GM21717 (cell line): Measurements from ENCODE around the gene PHGDH.
"Not testable (repeated sequence)": the region's sequence is repeated elsewhere in the genome, so short reads cannot be mapped to it uniquely, and the experiment has no call there.

ENCODE experiments used
- ATAC-seq: cut with Tn5 transposase; IDR thresholded peaks from one replicate; pipeline ENCODE4 v1.9.1; 2021; ENCODE audit warnings: mild to moderate bottlenecking, moderate library complexity; ENCODE audit not compliant: unreplicated experiment

The PHGDH gene

DNA sequence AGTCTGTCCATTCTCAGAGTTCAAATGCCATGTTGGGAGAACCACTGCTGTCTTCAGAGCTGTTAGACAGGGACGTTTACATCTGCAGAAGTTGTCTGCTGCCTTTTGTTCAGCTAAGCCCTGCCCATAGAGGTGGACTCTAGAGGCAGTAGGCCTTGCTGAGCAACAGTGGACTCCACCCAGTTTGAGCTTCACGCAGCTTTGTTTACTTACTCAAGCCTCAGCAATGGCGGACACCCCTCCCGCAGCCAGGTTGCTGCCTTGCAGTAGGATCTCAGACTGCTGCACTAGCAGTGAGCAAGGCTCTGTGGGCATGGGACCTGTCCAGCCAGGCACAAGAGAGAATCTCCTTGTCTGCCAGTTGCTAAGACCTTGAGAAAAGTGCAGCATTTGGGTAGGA is 14.9 kb upstream of the PHGDH start:
- ATAC-seq, result not testable (repeated sequence)

DNA sequence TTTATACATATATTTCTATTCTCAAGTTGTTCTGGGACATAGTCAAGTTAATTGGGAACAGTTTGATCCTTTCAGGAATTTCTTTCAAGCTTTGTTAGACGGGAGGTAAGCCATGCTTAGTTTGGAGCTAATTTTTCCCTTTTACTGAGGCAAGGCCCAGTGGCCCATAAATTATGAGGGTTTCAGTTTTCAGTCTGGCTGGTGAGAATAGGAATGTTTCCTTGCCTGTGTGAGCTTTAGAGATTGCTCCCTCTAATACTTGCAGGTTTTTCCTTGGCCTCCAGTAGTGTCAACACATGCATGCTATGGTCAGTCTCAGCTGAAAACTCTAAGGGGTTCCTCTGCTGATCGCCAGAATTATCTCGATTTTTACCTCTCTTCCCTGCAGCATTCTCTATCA is 14.1 kb upstream of the PHGDH start:
- no peak for ATAC-seq

DNA sequence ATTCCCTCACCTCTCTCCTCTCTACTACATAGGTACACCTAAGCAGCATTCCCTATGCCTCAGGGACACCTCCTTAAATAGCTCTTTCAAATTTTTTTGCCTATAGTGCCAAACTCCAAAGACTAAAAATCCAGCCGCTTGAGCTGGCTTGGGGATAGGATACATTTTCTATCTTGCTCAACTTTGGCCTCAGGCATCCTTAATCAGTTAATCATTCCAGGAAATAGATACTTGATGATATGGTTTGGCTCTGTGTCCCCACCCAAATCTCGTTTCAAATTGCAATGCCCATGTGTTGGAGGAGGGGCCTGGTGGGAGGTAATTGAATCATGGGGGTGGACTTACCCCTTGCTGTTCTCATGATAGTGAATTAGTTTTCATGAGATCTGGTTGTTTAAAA is 11.4 kb upstream of the PHGDH start:
- ATAC-seq, result no peak

DNA sequence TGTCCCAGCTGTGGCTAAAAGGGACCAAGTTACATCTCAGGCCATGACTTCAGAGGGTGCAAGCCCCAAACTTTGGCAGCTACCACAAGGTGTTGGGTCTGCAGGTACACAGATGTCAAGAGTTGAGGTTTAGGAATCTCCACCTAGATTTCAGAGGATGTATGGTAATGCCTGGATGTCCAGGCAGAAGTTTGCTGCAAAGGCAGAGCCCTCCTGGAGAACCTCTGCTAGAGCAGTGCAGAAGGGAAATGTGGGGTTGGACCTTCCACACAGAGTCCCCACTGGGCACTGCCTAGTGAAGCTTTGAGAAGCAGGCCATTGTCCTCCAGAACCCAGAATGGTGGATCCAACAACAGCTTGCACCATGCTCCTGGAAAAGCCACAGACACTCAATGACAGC is 10.1 kb upstream of the PHGDH start:
- ATAC-seq, result no peak

DNA sequence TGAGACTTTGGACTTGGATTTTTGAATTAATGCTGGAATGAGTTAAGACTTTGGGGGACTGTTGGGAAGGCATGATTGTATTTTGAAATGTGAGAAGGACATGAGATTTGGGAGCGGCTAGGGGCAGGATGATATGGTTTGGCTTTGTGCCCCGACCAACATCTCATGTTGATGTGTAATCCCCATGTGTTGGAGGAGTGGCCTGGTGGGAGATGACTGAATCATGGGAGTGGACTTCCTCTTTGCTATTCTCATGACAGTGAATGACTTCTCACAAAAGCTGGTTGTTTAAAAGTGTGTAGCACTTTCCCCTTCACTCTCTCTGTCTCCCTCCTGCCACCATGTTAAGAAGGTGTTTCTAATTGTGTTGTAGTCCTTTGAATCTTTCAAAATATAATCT is 9.3 kb upstream of the PHGDH start:
- no peak for ATAC-seq

DNA sequence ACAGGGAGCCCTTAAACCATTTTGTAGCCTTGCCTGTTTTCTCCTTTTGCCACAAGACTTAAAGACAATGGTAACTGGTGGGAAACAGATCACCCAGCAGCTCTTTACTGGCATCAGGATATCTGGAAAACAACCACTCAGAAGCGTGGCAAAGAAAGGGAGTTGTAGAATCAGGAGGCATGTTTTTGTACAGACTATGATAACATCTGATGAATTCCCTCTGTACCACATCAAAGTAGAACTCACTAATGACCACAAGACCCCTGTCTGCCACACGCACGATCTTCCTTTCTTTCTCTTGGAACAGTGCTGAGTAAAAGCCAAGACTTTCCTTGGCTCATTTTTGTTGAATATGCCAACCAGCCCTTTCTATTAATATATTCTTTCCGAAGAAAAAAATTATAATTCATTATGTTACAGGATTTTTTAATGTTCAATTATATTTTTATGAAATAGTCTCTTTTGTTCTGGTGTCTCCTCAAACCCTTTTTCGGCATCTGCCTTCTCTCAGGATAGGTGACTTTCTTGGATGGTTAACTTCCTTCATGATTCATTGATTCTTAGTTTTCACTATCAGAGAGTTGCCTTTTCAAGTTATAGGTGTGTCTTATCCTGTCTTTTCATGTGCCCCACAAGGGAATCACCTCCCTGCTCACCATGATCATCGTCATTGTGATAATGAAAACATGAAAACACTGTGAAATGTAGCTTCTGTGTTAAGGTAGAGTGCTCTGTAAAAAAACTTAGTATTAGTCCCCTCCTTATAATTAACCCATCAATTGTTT is 7.9 kb upstream of the PHGDH start:
- no peak for ATAC-seq

DNA sequence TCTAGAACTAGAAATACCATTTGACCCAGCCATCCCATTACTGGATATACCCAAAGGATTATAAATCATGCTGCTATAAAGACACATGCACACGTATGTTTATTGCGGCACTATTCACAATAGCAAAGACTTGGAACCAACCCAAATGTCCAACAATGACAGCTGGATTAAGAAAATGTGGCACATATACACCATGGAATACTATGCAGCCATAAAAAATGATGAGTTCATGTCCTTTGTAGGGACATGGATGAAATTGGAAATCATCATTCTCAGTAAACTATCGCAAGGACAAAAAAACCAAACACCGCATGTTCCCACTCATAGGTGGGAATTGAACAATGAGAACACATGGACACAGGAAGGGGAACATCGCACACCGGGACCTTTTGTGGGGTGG is 5.1 kb upstream of the PHGDH start:
- not testable (repeated sequence) for ATAC-seq

DNA sequence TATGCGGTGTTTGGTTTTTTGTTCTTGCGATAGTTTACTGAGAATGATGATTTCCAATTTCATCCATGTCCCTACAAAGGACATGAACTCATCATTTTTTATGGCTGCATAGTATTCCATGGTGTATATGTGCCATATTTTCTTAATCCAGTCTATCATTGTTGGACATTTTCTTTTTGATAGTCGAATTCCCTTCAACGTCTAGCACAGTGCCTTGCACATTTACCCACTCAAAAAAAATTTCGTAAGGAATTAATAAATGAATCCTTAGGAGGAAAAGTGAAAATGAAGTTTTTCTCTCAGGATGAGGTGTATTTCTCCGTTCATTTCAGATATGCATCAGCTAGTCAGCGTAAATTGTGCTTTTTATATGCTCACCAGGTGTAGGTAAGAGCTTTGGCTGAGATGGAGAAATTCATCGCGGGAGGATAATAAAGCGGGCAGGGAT is 354 bp upstream of the PHGDH start:
- ATAC-seq, result not testable (repeated sequence)

DNA sequence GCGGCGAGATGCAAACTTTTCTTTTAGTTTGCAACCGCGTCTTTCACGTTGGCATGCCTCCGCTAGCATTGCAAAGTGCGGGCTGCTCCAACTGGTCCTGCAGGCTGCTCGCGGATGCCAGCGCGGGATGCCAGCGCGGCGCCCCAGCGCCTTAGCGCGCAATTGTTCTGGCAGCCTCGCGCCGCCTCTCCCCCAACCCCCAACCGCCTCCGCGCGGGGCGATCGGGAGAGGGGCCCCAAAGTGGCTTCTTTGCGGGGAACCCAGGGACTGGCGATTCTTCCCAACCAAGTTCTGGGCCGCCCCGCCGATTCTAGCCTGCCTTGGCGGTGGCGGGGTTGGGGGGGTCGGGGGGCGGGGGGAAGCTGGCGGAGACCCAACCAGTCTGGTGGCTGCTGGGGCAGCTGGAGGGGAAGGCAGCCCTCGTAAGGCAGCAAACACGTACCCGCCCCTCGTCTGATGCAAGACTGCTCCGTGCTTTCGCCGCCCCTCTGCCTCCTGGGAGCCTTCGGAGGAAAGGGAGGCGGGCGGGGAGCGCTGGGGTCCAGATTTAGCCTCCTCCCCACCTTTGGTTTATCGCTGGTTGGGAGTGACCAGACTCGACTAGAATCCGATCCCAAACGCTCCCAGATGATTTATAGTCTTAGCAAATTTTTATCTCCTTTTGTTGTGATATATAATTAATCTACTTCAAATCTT is 756 bp downstream of the PHGDH start:
- no peak for ATAC-seq

DNA sequence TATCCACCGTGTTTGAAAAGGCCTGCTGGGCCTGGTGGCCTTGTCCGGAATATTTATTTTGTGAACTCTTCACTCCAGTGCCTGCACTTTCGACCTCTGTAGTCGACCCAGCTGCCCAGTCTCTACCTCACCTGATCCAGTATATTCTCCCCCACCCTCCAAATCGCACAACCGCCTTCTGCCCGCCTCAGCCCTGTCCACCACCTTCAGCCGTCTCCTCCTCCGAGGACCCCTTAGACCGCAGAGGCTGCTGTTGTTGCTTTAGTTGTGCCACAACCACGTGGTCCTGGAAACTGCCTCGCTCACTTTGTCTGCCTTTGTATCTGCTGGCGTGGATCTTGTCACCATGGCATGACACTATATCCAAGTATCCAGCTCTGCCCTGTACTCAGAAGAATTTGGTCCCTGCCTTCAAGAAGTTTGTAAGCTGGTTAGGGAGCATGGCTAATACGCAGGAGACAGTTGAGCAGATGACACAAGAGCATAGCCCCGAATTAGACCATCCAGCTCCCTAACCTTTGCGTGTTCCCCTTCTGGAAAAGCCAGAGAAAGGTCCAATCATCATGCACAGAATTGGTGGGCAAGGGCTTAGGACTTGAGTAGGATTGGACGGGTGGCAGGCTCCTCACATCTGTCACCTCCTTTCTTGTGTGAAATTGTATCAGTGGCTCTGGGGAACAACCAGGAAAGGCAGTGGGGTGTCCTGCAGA is 1.5 kb downstream of the PHGDH start:
- no peak for ATAC-seq

DNA sequence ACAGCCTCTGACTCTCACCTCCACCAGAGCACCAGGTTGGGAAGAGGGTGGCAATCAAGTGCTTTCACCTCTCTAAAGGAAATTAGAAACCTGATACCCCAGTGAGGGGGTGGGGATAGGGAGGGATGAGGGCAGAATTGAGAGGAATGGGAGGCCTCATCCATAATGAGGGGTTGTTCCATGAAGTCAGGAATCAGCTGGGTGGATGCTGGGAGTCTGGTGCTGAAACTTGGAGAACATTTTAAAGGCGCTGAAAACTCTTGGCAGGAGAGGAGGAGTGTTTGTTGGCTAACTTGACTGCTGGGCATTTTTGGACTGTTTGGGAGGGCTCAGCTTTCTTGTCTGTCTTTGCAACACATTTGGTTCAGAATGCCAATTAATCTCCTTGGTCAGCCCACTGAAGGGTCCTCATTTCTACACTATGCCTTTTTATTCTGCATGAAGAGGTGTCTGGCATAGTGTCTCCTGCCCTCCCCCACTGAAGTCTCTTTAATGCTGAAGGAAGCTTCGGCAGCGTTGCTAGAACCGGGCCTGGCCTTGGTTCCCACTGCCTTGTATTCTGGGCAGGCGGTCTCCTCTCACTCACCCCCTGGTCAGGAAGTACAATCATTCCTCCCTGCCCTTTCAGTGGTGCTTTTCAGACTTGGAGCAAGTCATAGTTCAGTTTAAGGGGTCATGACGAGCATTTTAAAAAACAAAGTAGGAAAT is 2.2 kb downstream of the PHGDH start:
- no peak for ATAC-seq

DNA sequence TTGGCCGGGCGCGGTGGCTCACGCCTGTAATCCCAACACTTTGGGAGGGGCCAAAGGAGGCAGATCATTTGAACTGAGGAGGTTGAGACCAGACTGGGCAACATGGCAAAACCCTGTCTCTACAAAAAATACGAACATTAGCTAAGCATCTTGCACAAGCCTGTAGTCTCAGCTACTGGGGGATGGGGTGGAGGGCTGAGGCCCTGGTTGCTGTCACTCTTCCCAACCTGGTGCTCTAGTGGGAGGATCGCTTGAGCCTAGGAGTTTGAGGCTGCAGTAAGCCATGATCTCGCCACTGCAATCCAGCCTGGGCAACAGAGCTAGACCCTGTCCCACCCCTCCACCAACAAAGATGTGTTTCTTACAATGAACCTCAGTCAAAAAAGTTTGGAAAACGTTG is 2.8 kb downstream of the PHGDH start:
- no peak for ATAC-seq

DNA sequence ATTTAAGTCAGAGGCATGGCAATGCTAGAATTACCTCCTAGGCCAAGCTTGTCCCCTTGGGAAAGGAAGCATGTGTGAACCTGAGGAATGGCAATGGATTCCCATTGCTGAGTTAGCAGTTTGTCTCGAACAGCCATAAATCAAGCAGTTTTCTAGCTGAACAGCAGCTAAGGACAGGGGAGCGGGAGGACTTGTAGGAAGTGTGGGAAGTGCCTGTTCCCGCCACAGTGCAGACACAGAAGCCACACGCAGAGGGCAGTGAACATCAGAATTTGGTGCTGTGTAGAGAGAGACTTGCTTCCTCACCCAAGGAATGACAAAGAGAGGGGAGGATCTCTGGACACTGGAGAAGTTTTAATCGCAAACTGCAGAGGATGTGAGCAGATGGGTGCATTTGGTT is 3.8 kb downstream of the PHGDH start:
- ATAC-seq, result no peak

DNA sequence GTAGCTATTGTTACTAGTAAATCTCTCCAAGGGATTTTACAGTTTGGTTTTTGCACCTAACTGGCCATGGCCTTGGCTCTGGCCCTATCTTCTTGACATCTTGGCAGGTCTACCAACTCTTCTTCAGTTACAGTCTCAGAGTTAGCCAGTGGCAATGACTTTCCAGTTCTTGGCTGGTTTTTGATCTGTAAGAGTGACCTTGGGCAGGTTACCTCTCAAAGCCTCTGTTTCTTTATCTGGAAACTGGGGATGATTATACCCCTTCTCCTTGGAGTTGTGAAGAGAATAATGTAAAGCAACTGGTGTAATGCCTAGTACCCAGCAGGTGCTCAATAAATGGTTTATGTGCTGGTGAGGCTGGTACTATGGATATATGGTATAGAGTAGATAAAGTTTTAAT is 6.7 kb downstream of the PHGDH start:
- ATAC-seq, result no peak

DNA sequence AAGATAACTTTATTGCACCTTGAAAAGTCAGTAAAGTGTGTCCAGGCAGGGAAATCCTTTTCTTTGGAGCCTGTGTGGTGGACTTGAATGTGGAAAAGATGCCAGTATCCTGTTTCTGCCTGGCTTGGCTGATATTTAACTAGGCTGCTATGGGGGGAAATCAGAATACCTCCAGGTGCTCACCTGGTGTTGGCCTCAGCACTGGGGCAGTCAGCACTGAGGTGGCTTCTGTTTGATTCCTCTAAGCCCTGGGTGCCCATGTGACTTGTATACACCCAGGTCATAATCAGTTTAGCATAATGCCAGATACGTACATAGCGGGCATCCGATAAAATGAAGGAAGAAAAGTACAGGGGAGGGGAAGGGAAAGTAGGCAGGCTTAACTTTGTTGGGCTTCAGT is 7.2 kb downstream of the PHGDH start:
- ATAC-seq, result no peak

DNA sequence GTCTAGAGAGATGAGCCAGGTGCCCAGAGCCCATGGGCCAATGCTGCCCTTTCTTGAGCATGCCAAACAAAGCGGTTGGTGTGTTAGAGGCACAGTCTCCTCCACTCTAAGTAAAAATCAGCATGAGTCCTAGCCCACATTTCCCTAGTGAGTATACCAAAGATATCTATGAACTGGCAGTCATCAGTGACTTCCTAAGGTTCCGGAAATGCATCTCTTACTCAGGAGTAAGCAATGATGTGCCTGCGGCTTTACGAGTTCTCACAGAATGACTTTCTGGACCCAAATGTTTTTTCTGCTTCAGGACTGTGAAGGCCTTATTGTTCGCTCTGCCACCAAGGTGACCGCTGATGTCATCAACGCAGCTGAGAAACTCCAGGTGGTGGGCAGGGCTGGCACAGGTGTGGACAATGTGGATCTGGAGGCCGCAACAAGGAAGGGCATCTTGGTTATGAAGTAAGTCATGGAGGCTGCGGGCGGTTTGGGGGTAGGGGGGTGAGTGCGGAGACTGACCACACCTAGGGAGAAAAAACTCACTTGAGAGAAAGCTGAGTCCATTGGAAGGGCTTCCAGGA is 9.2 kb downstream of the PHGDH start:
- no peak for ATAC-seq

DNA sequence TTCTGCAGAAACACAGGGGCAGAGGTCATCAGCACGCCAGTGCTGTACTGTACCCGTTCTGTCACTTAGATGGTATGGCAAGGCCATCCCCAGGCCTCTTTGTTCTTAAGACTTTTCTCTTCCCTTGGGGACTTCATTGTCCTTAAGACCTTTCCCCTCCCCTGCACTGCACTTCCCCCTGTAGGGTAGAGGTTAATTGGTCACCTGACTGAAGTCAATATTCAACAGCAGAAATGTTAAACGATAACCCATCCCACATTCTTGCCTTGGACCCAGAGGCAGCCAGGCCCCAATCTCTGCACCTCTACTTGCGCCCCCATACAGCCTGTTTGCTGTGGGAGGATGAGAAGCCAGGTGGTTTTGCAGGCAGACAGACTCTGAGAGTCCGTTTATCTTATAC is 10.2 kb downstream of the PHGDH start:
- ATAC-seq, result no peak

DNA sequence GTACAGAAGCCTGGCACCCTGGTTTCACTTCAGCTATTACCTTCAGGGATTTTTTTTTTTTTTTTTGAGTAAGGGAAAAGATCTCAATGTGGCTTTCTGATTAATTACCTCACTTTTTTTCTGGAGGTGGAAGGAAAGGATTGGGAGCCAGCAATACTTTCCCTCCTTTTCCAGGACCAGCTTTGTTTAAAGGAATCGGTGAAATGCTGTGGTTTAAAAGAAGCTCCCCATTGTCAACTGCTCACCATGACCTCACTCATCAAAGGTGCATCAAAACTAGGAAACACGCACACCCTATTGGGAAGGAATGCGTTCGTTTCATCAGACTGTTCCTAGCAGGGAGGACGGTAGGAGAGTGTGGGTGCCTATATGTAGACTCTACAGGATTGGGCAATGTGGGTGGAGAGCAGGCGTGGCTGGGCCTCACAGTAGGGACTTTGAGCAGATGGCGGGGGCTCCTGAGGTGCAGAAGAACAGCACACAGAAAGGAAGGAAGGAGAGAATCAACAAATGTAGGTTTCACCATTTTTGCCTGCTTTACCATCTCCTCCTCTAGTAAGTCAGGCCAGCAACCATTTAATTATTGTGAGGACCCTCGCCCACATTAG is 13.0 kb downstream of the PHGDH start:
- no peak for ATAC-seq

DNA sequence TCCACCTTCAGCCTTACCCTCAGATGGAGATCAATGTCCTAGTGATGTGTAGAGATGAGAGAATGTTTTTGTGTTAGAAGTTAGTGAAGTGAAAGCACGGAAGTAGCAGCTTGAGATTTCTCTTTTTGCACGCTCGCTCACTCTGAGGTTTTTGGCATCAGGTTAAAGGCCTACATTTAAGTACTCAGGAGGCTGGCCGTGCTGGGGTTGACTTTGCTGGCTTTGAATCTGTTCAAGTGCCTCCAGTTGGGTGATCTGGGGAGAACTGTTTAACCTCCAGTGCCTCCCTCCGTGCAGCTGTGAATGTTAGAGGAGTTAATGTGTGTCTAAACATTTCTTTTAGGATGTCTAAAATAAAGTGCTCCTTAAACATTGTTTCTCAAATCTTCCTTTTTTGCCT is 13.9 kb downstream of the PHGDH start:
- ATAC-seq, result no peak

DNA sequence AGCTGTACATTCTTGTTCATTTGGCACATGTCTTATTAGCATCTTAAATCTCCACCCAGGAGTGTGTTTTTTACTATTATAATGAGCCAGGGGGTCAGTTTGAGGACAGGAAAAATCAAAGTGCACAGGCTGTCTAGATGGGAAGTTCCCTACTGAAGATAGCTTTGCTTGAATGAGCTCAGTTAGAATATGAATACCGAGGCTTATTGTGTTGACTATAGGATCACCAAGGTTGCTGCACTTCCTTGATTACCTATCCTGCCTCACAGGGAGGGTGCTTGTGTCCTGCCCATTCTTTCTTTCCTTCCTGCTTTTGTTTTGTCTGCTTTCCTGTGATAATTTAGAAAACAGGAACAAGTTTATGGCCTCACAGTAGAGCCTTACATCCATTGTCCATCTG is 16.3 kb downstream of the PHGDH start:
- ATAC-seq, result no peak

DNA sequence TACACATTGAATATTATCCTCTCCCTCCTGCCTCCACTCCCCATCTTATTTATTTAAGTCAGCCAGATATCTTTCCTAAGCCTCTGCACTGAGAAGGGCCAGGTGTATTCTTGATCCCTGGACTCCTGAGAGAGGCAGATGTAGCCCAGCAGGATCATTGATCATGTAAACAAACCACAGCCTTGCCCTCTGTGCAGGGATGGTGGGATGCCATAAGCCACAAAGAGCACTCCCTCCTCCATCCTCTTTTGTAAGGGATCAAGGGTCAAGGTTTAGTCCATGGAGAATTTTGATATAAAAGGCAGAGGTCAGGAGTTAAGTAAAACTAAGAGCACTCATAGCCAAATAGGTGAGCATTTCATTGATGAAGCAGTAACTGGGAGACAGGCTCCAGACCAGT is 17.3 kb downstream of the PHGDH start:
- ATAC-seq, result no peak
